Cardiac fibroblast (primary cell): Measurements from ENCODE around the gene ITGAV.
"Not testable (repeated sequence)": the region's sequence is repeated elsewhere in the genome, so short reads cannot be mapped to it uniquely, and the experiment has no call there.

Experiments used
- DNase-seq, 2 donors: peaks; one replicate each; pipeline versions ENCODE4 v3.0.0 to v3.0.0-alpha.2; 2010; ENCODE audit warnings: low read depth in 2 of 2
- H3K4me3 ChIP-seq, 2 donors: replicated peaks in 1 of 2; 1 replicate in 1 of 2; 2 replicates in 1 of 2; pipeline ENCODE4 v1.5.1; 2011; ENCODE audit warnings: low read depth in 2 of 2, low read length in 2 of 2, mild to moderate bottlenecking in 2 of 2, moderate library complexity in 1 of 2
- CTCF ChIP-seq: IDR thresholded peaks from one replicate; pipeline ENCODE4 v1.5.1; 2011; ENCODE audit warnings: low read depth, mild to moderate bottlenecking, low read length, inconsistent platforms

ITGAV gene

GRCh38 chr2:186560254-186560653 lies 29.6 kb upstream of the ITGAV start:
- TF ChIP-seq CTCF, result no peak
- no peak for DNase-seq

GRCh38 chr2:186561467-186562208 lies 28.2 kb upstream of the ITGAV start:
- no peak for DNase-seq
- no peak for TF ChIP-seq CTCF

More at GRCh38 chr2:186560254-186560653, 29.6 kb upstream of the ITGAV start:
- no peak overlapping the region for H3K4me3 ChIP-seq

GRCh38 chr2:186562209-186562578 lies 27.7 kb upstream of the ITGAV start:
- no peak for TF ChIP-seq CTCF
- DNase-seq, result no peak
- H3K4me3 ChIP-seq, result no peak overlapping the region

More at GRCh38 chr2:186561467-186562208, 28.2 kb upstream of the ITGAV start:
- H3K4me3 ChIP-seq, result no peak overlapping the region

GRCh38 chr2:186568600-186568999 lies 21.3 kb upstream of the ITGAV start:
- DNase-seq, H3K4me3 ChIP-seq: not testable (repeated sequence)

GRCh38 chr2:186569127-186569526 lies 20.7 kb upstream of the ITGAV start:
- not testable (repeated sequence) for H3K4me3 ChIP-seq, DNase-seq

GRCh38 chr2:186569897-186570296 lies 20.0 kb upstream of the ITGAV start:
- peak in 1 of 2 donors; percentile 16 for DNase-seq
- H3K4me3 ChIP-seq, result no peak overlapping the region
- TF ChIP-seq CTCF, result no peak

GRCh38 chr2:186570604-186571003 lies 19.3 kb upstream of the ITGAV start:
- peak; percentile 52 to 70 for DNase-seq
- TF ChIP-seq CTCF, result no peak
- no peak overlapping the region for H3K4me3 ChIP-seq

- H3K4me3 ChIP-seq, result no peak overlapping the region
- DNase-seq, result no peak
- TF ChIP-seq CTCF, result no peak
Observed at GRCh38 chr2:186572705-186573104, 17.2 kb upstream of the ITGAV start.
